ENCODE results near the gene ACAA1. TPM values are rescaled to one million over a fixed set of nuclear protein-coding genes. Genes with fewer than 3 reads are reported as not detected.

The ACAA1 gene
- total RNA-seq, 4 donors from 2014 or later, result 123 to 278 (median 204) TPM

DNA sequence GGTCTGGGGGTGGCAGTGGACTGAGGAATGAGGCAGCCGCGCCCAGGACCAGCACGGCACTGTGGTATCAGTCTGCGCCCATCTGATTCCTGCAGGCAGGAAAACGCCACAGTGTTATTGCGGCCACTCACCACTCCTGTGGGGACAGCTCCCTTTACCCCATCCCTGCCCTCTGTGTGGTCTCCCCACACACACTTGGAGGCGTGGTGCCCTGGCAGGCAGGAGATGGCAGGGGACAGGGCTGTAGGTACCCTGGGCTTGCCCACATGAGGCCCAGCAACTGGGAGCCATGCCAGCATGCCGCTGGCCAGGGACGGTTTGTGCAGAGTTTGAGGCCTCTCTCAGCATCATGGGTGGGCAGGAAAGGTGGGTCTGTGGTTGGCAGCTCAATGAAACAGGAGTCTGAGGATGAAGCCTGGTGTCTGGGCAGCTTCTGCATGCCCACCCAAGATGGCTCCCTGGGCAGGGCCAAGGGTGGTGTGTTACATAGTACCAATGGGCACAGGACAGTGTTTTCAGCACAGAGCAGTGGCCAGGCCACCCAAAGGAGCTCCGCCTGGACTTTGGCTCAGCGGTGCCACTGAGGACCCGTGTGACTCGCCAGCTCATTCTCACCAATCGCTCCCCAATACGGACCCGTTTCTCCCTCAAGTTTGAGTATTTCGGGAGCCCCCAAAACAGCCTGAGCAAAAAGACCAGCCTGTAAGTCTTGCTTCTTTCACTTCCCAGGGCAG lies 27.2 kb downstream of the ACAA1 start:
- no peak overlapping the region for H3K4me3 ChIP-seq
- TF ChIP-seq POLR2A (IDR thresholded peaks at IDR 0.05), result no peak
- no peak for TF ChIP-seq EP300 (IDR thresholded peaks at IDR 0.05; ENCODE audit: low read depth)
- TF ChIP-seq POLR2AphosphoS5 (IDR thresholded peaks at IDR 0.05), result no peak
- TF ChIP-seq, protein P1, sequence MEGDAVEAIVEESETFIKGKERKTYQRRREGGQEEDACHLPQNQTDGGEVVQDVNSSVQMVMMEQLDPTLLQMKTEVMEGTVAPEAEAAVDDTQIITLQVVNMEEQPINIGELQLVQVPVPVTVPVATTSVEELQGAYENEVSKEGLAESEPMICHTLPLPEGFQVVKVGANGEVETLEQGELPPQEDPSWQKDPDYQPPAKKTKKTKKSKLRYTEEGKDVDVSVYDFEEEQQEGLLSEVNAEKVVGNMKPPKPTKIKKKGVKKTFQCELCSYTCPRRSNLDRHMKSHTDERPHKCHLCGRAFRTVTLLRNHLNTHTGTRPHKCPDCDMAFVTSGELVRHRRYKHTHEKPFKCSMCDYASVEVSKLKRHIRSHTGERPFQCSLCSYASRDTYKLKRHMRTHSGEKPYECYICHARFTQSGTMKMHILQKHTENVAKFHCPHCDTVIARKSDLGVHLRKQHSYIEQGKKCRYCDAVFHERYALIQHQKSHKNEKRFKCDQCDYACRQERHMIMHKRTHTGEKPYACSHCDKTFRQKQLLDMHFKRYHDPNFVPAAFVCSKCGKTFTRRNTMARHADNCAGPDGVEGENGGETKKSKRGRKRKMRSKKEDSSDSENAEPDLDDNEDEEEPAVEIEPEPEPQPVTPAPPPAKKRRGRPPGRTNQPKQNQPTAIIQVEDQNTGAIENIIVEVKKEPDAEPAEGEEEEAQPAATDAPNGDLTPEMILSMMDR (IDR thresholded peaks at IDR 0.05), result no peak
- intact Hi-C loops (cut with DNase I; ENCODE audit: low total_unique reads), result no loop called here
- peaks cover 9 to 10% of the 10 kb centered on the region in 2 donors for H3K9me3 ChIP-seq
- H3K27ac ChIP-seq, result no peak overlapping the region
- WGBS, 2 donors (ENCODE audit: low coverage in 1 of 2), result 87% methylated on average over 16 of the region's 17 CpGs; no CpG with 5 or more reads in 1 of the 2 donors
- DNase-seq, result no peak
- no peaks in the 10 kb centered on the region for H3K36me3 ChIP-seq
- H3K4me1 ChIP-seq, result no peaks in the 10 kb centered on the region
- H3K27me3 ChIP-seq, result no peaks in the 10 kb centered on the region
- in situ Hi-C loops (cut with MboI; ENCODE audit: low pct_ligation_motif_present in 1 of 4, low pct_unique_long_range_greater_than_20kb in 1 of 4, low sequenced_read_pairs in 3 of 4), result loop anchor here in 1 of 4 donors (25.0 kb wide), 1 partner anchor 378 kb away; the partner anchor contains the start of gene EXOG

- Histone ChIP-seq H3K36me3 (no peaks in the 10 kb centered on the region), H3K27me3 (no peaks in the 10 kb centered on the region), H3K4me1 (no peaks in the 10 kb centered on the region), H3K4me3 (no peak overlapping the region), H3K9me3 (peaks cover 9 to 10% of the 10 kb centered on the region in 2 donors), H3K27ac (no peak overlapping the region)
- intact Hi-C loops (cut with DNase I; ENCODE audit: low total_unique reads) (no loop called here), in situ Hi-C loops (cut with MboI; ENCODE audit: low pct_ligation_motif_present in 1 of 4, low pct_unique_long_range_greater_than_20kb in 1 of 4, low sequenced_read_pairs in 3 of 4) (loop anchor here in 1 of 4 donors (25.0 kb wide), 1 partner anchor 378 kb away; the partner anchor contains the start of gene EXOG)
- no peak for TF ChIP-seq POLR2AphosphoS5 (IDR thresholded peaks at IDR 0.05)
- TF ChIP-seq EP300 (IDR thresholded peaks at IDR 0.05; ENCODE audit: low read depth), result no peak
- TF ChIP-seq, protein P1 (IDR thresholded peaks at IDR 0.05), result no peak
- TF ChIP-seq POLR2A (IDR thresholded peaks at IDR 0.05), result no peak
- 73% methylated on average over 11 of the region's 11 CpGs; no CpG with 5 or more reads in 1 of the 2 donors for WGBS, 2 donors (ENCODE audit: low coverage in 1 of 2)
- no peak for DNase-seq
Measured at GRCh38 chr3:38108649-38109579, 28.0 kb downstream of the ACAA1 start.

- intact Hi-C loops (cut with DNase I; ENCODE audit: low total_unique reads), result no loop called here
- H3K36me3 ChIP-seq, result no peaks in the 10 kb centered on the region
- no peak overlapping the region for H3K4me3 ChIP-seq
- in situ Hi-C loops (cut with MboI; ENCODE audit: low pct_ligation_motif_present in 1 of 4, low pct_unique_long_range_greater_than_20kb in 1 of 4, low sequenced_read_pairs in 3 of 4), result loop anchor here in 1 of 4 donors (25.0 kb wide), 1 partner anchor 379 kb away; the partner anchor contains the start of gene EXOG
- no peak for TF ChIP-seq POLR2AphosphoS5 (IDR thresholded peaks at IDR 0.05)
- TF ChIP-seq, protein P1 (IDR thresholded peaks at IDR 0.05), result no peak
- TF ChIP-seq POLR2A (IDR thresholded peaks at IDR 0.05), result no peak
- no peak for TF ChIP-seq EP300 (IDR thresholded peaks at IDR 0.05; ENCODE audit: low read depth)
- 84% methylated on average over 6 of the region's 7 CpGs; no CpG with 5 or more reads in 1 of the 2 donors for WGBS, 2 donors (ENCODE audit: low coverage in 1 of 2)
- H3K27me3 ChIP-seq, result no peaks in the 10 kb centered on the region
- H3K4me1 ChIP-seq, result no peaks in the 10 kb centered on the region
- peaks cover 9 to 10% of the 10 kb centered on the region in 2 donors for H3K9me3 ChIP-seq
- no peak for DNase-seq
- no peak overlapping the region for H3K27ac ChIP-seq
Measured at GRCh38 chr3:38107911-38108648, 28.8 kb downstream of the ACAA1 start.

Data from transverse colon (tissue), 4 donors.